GM18517 (cell line): Measurements from ENCODE around the gene SLC22A7.

ENCODE experiments used
- ATAC-seq: cut with Tn5 transposase; IDR thresholded peaks from one replicate; pipeline ENCODE4 v1.9.1; 2021; ENCODE audit warnings: mild to moderate bottlenecking, moderate library complexity; ENCODE audit not compliant: unreplicated experiment

The SLC22A7 gene

GRCh38 chr6:43265564-43265963 is 32.5 kb upstream of the SLC22A7 start:
- no peak for ATAC-seq

- no peak for ATAC-seq
Measured at GRCh38 chr6:43267619-43268354, 30.3 kb upstream of the SLC22A7 start.

GRCh38 chr6:43268355-43268700 is 29.7 kb upstream of the SLC22A7 start:
- ATAC-seq, result no peak

GRCh38 chr6:43268782-43269272 is 29.2 kb upstream of the SLC22A7 start:
- ATAC-seq, result no peak

- ATAC-seq, result no peak
Measured at GRCh38 chr6:43269273-43270007, 28.6 kb upstream of the SLC22A7 start.

- no peak for ATAC-seq
Measured at GRCh38 chr6:43271103-43271815, 26.8 kb upstream of the SLC22A7 start.

GRCh38 chr6:43271944-43272343 is 26.1 kb upstream of the SLC22A7 start:
- no peak for ATAC-seq

- no peak for ATAC-seq
Measured at GRCh38 chr6:43273707-43274106, 24.4 kb upstream of the SLC22A7 start.

- no peak for ATAC-seq
Measured at GRCh38 chr6:43274127-43274915, 23.7 kb upstream of the SLC22A7 start.

- ATAC-seq, result no peak
Measured at GRCh38 chr6:43274916-43275597, 23.0 kb upstream of the SLC22A7 start.

GRCh38 chr6:43275801-43276576 is 22.1 kb upstream of the SLC22A7 start:
- no peak for ATAC-seq

- ATAC-seq, result no peak
Measured at GRCh38 chr6:43276577-43277305, 21.3 kb upstream of the SLC22A7 start.

GRCh38 chr6:43277306-43277642 is 20.8 kb upstream of the SLC22A7 start:
- no peak for ATAC-seq

GRCh38 chr6:43277643-43278523 is 20.2 kb upstream of the SLC22A7 start:
- ATAC-seq, result no peak

GRCh38 chr6:43278524-43279078 is 19.5 kb upstream of the SLC22A7 start:
- ATAC-seq, result no peak

GRCh38 chr6:43280234-43280633 is 17.8 kb upstream of the SLC22A7 start:
- no peak for ATAC-seq

GRCh38 chr6:43282060-43282459 is 16.0 kb upstream of the SLC22A7 start:
- no peak for ATAC-seq
